AG09319 (cell line): Measurements from ENCODE around the gene TMTC3.

ENCODE experiments used
- DNase-seq: peaks from one replicate; pipeline ENCODE4 v3.0.0-alpha.2; 2010; ENCODE audit warnings: low read depth; ENCODE audit errors: extremely low read depth
- CTCF ChIP-seq: IDR thresholded peaks from 2 replicates; pipeline ENCODE4 v1.5.1; 2011; ENCODE audit warnings: low read depth, mild to moderate bottlenecking, inconsistent platforms, low read length, moderate library complexity

TMTC3 gene

GRCh38 chr12:88185279-88185678 lies 43.2 kb downstream of the TMTC3 start:
- DNase-seq, result no peak
- no peak for TF ChIP-seq CTCF

GRCh38 chr12:88185988-88186387 lies 43.9 kb downstream of the TMTC3 start:
- no peak for DNase-seq

GRCh38 chr12:88187571-88187970 lies 45.5 kb downstream of the TMTC3 start:
- no peak for DNase-seq
- no peak for TF ChIP-seq CTCF

More at GRCh38 chr12:88185988-88186387, 43.9 kb downstream of the TMTC3 start:
- TF ChIP-seq CTCF, result no peak

GRCh38 chr12:88188180-88188579 lies 46.1 kb downstream of the TMTC3 start:
- DNase-seq, result no peak
- TF ChIP-seq CTCF, result no peak

- no peak for TF ChIP-seq CTCF
- DNase-seq, result no peak
Observed at GRCh38 chr12:88192426-88192825, 50.3 kb downstream of the TMTC3 start.

- no peak for DNase-seq
- TF ChIP-seq CTCF, result no peak
Observed at GRCh38 chr12:88194868-88195267, 52.8 kb downstream of the TMTC3 start.

GRCh38 chr12:88200029-88200428 lies 57.9 kb downstream of the TMTC3 start:
- DNase-seq, result no peak
- TF ChIP-seq CTCF, result no peak
